H9 (cell line): ENCODE measurements around the gene SH3BP2. TPM values are rescaled to one million over a fixed set of nuclear protein-coding genes. Genes with fewer than 3 reads are reported as not detected.

Source experiments
- DNase-seq: peaks from one replicate; pipeline ENCODE4 v3.0.0-alpha.2; 2017
- H2AFZ ChIP-seq: one replicate; pipeline ENCODE4 v1.6.1; 2013; ENCODE audit warnings: mild to moderate bottlenecking, low read length, control low read depth, moderate library complexity
- H2AK5ac ChIP-seq: 2 replicates; pipeline ENCODE4 v1.6.1; 2013; ENCODE audit warnings: low read length, control low read depth, mixed read lengths; ENCODE audit not compliant: insufficient read length
- H2BK120ac ChIP-seq: one replicate; pipeline ENCODE4 v1.6.1; 2013; ENCODE audit warnings: low read depth, mild to moderate bottlenecking, low read length, control low read depth, inconsistent platforms; ENCODE audit not compliant: poor library complexity, severe bottlenecking
- H2BK12ac ChIP-seq: 2 replicates; pipeline ENCODE4 v1.6.1; 2013; ENCODE audit warnings: low read length, control low read depth, mixed read lengths, low read depth; ENCODE audit not compliant: insufficient read length
- H2BK15ac ChIP-seq: 2 replicates; pipeline ENCODE4 v1.6.1; 2013; ENCODE audit warnings: low read depth, low read length, control low read depth
- H2BK20ac ChIP-seq: one replicate; pipeline ENCODE4 v1.6.1; 2013; ENCODE audit warnings: low read depth, mild to moderate bottlenecking, low read length, control low read depth, inconsistent platforms; ENCODE audit not compliant: poor library complexity, severe bottlenecking
- H2BK5ac ChIP-seq: 2 replicates; pipeline ENCODE4 v1.6.1; 2013; ENCODE audit warnings: low read length, control low read depth, mixed read lengths; ENCODE audit not compliant: insufficient read length
- H3K14ac ChIP-seq: 2 replicates; pipeline ENCODE4 v1.6.1; 2013; ENCODE audit warnings: low read length, control low read depth; ENCODE audit not compliant: insufficient read depth
- H3K18ac ChIP-seq: 2 replicates; pipeline ENCODE4 v1.6.1; 2013; ENCODE audit warnings: low read depth, mild to moderate bottlenecking, mixed read lengths, low read length, control low read depth; ENCODE audit not compliant: insufficient read length
- H3K23ac ChIP-seq: 2 replicates; pipeline ENCODE4 v1.6.1; 2013; ENCODE audit warnings: low read length, control low read depth, mixed read lengths, low read depth; ENCODE audit not compliant: insufficient read length
- H3K23me2 ChIP-seq: 2 replicates; pipeline ENCODE4 v1.6.1; 2013; ENCODE audit warnings: low read depth, mild to moderate bottlenecking, mixed read lengths, low read length, control low read depth; ENCODE audit not compliant: insufficient read length, poor library complexity, severe bottlenecking
- H3K27ac ChIP-seq: 2 replicates; pipeline ENCODE4 v1.5.1; 2013; ENCODE audit warnings: low read length, control low read depth, mixed read lengths, low read depth; ENCODE audit not compliant: insufficient read length
- H3K27me3 ChIP-seq: 2 replicates; pipeline ENCODE4 v1.6.1; 2013; ENCODE audit warnings: low read length, control low read depth, inconsistent platforms; ENCODE audit not compliant: insufficient read depth
- H3K4ac ChIP-seq: 2 replicates; pipeline ENCODE4 v1.6.1; 2013; ENCODE audit warnings: low read depth, mild to moderate bottlenecking, control low read depth, inconsistent platforms, low read length, moderate library complexity
- H3K4me1 ChIP-seq: 2 replicates; pipeline ENCODE4 v1.6.1; 2013; ENCODE audit warnings: low read length, control low read depth, inconsistent platforms; ENCODE audit not compliant: insufficient read depth
- H3K4me2 ChIP-seq: 2 replicates; pipeline ENCODE4 v1.6.1; 2013; ENCODE audit warnings: low read length, control low read depth, mixed read lengths; ENCODE audit not compliant: insufficient read length, insufficient read depth
- H3K56ac ChIP-seq: 2 replicates; pipeline ENCODE4 v1.6.1; 2013; ENCODE audit warnings: low read depth, mild to moderate bottlenecking, mixed read lengths, low read length, control low read depth; ENCODE audit not compliant: insufficient read length
- H3K79me1 ChIP-seq: 2 replicates; pipeline ENCODE4 v1.6.1; 2013; ENCODE audit warnings: low read depth, mild to moderate bottlenecking, moderate library complexity, low read length, control low read depth, inconsistent platforms; ENCODE audit not compliant: insufficient read depth, poor library complexity, severe bottlenecking
- H3K79me2 ChIP-seq: 2 replicates; pipeline ENCODE4 v1.6.1; 2013; ENCODE audit warnings: low read length, control low read depth, inconsistent platforms; ENCODE audit not compliant: insufficient read depth
- H3K9ac ChIP-seq: 2 replicates; pipeline ENCODE4 v1.6.1; 2013; ENCODE audit warnings: low read length, control low read depth, mixed read lengths; ENCODE audit not compliant: insufficient read length; ENCODE audit errors: extremely low read depth
- H3K9me3 ChIP-seq: one replicate; pipeline ENCODE4 v1.6.1; 2013; ENCODE audit warnings: low read depth, low read length, inconsistent platforms; ENCODE audit not compliant: control insufficient read depth
- H3T11ph ChIP-seq: one replicate; pipeline ENCODE4 v1.6.1; 2013; ENCODE audit warnings: mild to moderate bottlenecking, low read length, control low read depth, inconsistent platforms
- H4K20me1 ChIP-seq: one replicate; pipeline ENCODE4 v1.6.1; 2013; ENCODE audit not compliant: control insufficient read depth, insufficient read length, insufficient read depth
- H4K5ac ChIP-seq: 2 replicates; pipeline ENCODE4 v1.6.1; 2013; ENCODE audit warnings: low read depth, mild to moderate bottlenecking, mixed read lengths, low read length, control low read depth; ENCODE audit not compliant: insufficient read length
- H4K8ac ChIP-seq: replicated peaks from 2 replicates; pipeline ENCODE4 v1.6.1; 2013; ENCODE audit warnings: low read length, control low read depth, mixed read lengths, low read depth; ENCODE audit not compliant: insufficient read length
- H4K91ac ChIP-seq: 2 replicates; pipeline ENCODE4 v1.6.1; 2013; ENCODE audit warnings: low read depth, mild to moderate bottlenecking, moderate library complexity, mixed read lengths, low read length, control low read depth; ENCODE audit not compliant: insufficient read length
- H3K27ac Mint-ChIP-seq, 3 experiments: 2 replicates in 2 of 3; 3 replicates in 1 of 3; pipeline ENCODE4 v1.8.0; 2020 to 2021; ENCODE audit warnings: mixed read lengths in 3 of 3, mild to moderate bottlenecking in 1 of 3, moderate library complexity in 1 of 3
- H3K27me3 Mint-ChIP-seq: 2 replicates; pipeline ENCODE4 v1.8.0; 2021; ENCODE audit warnings: low read depth, mild to moderate bottlenecking, moderate library complexity, mixed read lengths
- H3K36me3 Mint-ChIP-seq, 3 experiments: 2 replicates in 2 of 3; 3 replicates in 1 of 3; pipeline ENCODE4 v1.8.0; 2020 to 2021; ENCODE audit warnings: low read depth in 3 of 3, mixed read lengths in 3 of 3; ENCODE audit not compliant: insufficient read depth in 1 of 3
- H3K4me1 Mint-ChIP-seq, 2 experiments: 2 replicates each; pipeline ENCODE4 v1.8.0; 2020; ENCODE audit warnings: mixed read lengths in 2 of 2
- H3K4me3 Mint-ChIP-seq, 2 experiments: 2 replicates in 1 of 2; 3 replicates in 1 of 2; pipeline ENCODE4 v1.8.0; 2020 to 2021; ENCODE audit warnings: mild to moderate bottlenecking in 2 of 2, mixed read lengths in 2 of 2, moderate library complexity in 1 of 2
- H3K9me3 Mint-ChIP-seq, 2 experiments: 2 replicates in 1 of 2; 3 replicates in 1 of 2; pipeline ENCODE4 v1.8.0; 2020; ENCODE audit warnings: mild to moderate bottlenecking in 2 of 2, mixed read lengths in 2 of 2, moderate library complexity in 1 of 2
- CTCF ChIP-seq: fragments of 200-600 bp; sonication (generic); conservative IDR thresholded peaks from 3 replicates; pipeline ENCODE4 v1.8.0; 2021; ENCODE audit warnings: antibody characterized with exemption, mild to moderate bottlenecking
- WGBS: extraction: QIAGEN DNeasy Blood & Tissue Kit; methylation state at CpG from one replicate; pipeline ENCODE4 v1.1.7; 2013; ENCODE audit warnings: missing lambda C conversion rate, low lambda C conversion rate, mixed read lengths; ENCODE audit not compliant: insufficient read length; ENCODE audit errors: extremely low coverage; 5-methylcytosine and 5-hydroxymethylcytosine counted together
- total RNA-seq: library from RNA; stranded (reverse); gene quantifications from 2 replicates; pipeline ENCODE4 v1.2.1, GENCODE V29; 2021

Gene SH3BP2
- total RNA-seq, 1 experiment from 2014 or later: 37.6 TPM

DNA sequence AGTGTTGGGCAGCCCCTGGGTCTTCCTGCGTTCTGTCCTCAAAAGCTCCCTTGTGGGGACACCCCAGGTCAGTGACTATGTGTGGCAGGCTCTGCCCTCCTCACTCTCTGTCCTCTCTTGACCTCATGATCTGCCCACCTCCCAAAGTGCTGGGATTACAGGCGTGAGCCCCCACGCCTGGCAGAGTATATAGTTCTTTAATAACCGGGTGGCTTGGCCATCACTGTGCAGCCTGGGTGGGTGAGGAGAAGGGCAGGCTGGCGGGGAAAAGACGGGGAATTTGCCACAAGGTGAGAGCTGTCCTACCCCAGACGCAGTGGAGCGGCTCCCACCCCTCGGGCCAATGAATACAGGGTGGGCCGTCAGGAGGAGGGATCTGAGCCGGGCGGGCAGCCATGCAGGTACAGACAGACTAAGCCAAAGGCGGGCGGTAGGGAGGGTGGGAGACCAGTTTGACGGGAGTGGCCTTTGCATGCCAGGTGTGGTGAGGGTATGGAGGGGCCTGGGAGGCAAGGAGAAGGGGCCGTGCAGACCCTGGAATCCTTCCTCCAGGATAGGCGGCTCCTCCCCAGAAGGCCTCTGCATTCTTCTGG, 2.5 kb downstream of the SH3BP2 start:
- Histone ChIP-seq H3K27ac (no peak overlapping the region), H3K79me1 (no peaks in the 10 kb centered on the region), H3K56ac (no peak overlapping the region), H3K9ac (no peak overlapping the region), H3T11ph (no peak overlapping the region), H3K23ac (no peak overlapping the region), H2BK20ac (no peak overlapping the region), H4K8ac (no peak overlapping the region), H2BK5ac (no peak overlapping the region), H4K20me1 (peaks cover 3% of the 10 kb centered on the region), H2BK120ac (no peak overlapping the region), H3K4me2 (no peak overlapping the region), H2BK12ac (no peak overlapping the region), H3K14ac (no peak overlapping the region; the same call in 1 of the 2 replicates), H3K23me2 (no peaks in the 10 kb centered on the region), H3K18ac (no peak overlapping the region), H3K79me2 (no peaks in the 10 kb centered on the region), H3K4ac (no peak overlapping the region), H3K27me3 (no peaks in the 10 kb centered on the region), H2BK15ac (no peak overlapping the region), H2AK5ac (no peak overlapping the region), H3K4me1 (no peaks in the 10 kb centered on the region), H3K9me3 (no peaks in the 10 kb centered on the region), H4K91ac (no peak overlapping the region), H2AFZ (no peak overlapping the region), H4K5ac (no peak overlapping the region)
- Mint-ChIP-seq H3K27ac (no peak overlapping the region), H3K27me3 (peaks cover 24% of the 10 kb centered on the region), H3K9me3 (no peaks in the 10 kb centered on the region), H3K4me1 (peaks cover 9 to 28% of the 10 kb centered on the region in 2 experiments), H3K4me3 (no peak overlapping the region), H3K36me3 (no peaks in the 10 kb centered on the region)
- WGBS: no CpG with 5 or more reads among the region's 17 CpGs
- no peak for DNase-seq
- no peak for TF ChIP-seq CTCF
